Heart left ventricle (tissue), 16 donors: Measurements from ENCODE around the gene MAGI2. TPM values are rescaled to one million over a fixed set of nuclear protein-coding genes. Genes with fewer than 3 reads are reported as not detected.
A peak's percentile ranks its signal among the peaks of the same experiment; 100 is the strongest.

Experiments
- ATAC-seq, 4 donors: fragments of 200-7000 bp; cut with Tn5 transposase; one replicate each; pipeline ENCODE4 v1.9.1; 2020 to 2022; ENCODE audit warnings: moderate library complexity in 4 of 4, mild to moderate bottlenecking in 3 of 4, moderate number of reproducible peaks in 1 of 4
- DNase-seq, 5 donors: peaks; one replicate each; pipeline ENCODE4 v3.0.0-alpha.2; 2020
- H3K27ac ChIP-seq, 12 donors: fragments of 200-600 bp; sonication (generic) in 4 of 12; one replicate each; pipeline versions ENCODE4 v1.5.0 to v1.8.0; 2016 to 2022; ENCODE audit warnings: mild to moderate bottlenecking in 2 of 12
- H3K27me3 ChIP-seq, 9 donors: fragments of 200-600 bp; sonication (generic) in 2 of 9; one replicate each; pipeline versions ENCODE4 v1.5.1 to v1.8.0; 2016 to 2022; ENCODE audit warnings: mild to moderate bottlenecking in 3 of 9
- H3K36me3 ChIP-seq, 9 donors: fragments of 200-600 bp; sonication (generic) in 2 of 9; one replicate each; pipeline versions ENCODE4 v1.5.0 to v1.8.0; 2018 to 2022; ENCODE audit warnings: mild to moderate bottlenecking in 2 of 9
- H3K4me1 ChIP-seq, 12 donors: fragments of 200-600 bp; sonication (generic) in 4 of 12; one replicate each; pipeline versions ENCODE4 v1.5.0 to v1.8.0; 2016 to 2022; ENCODE audit warnings: mild to moderate bottlenecking in 3 of 12
- H3K4me3 ChIP-seq, 12 donors: fragments of 200-600 bp; sonication (generic) in 4 of 12; one replicate each; pipeline versions ENCODE4 v1.5.0 to v1.8.0; 2017 to 2022; ENCODE audit warnings: mild to moderate bottlenecking in 9 of 12, moderate library complexity in 4 of 12
- H3K9me3 ChIP-seq, 12 donors: fragments of 200-600 bp; sonication (generic) in 4 of 12; one replicate each; pipeline versions ENCODE4 v1.5.0 to v1.8.0; 2016 to 2022; ENCODE audit warnings: mild to moderate bottlenecking in 1 of 12
- CTCF ChIP-seq, 12 donors: fragments of 200-600 bp; sonication (generic) in 4 of 12; IDR thresholded peaks; one replicate each; pipeline versions ENCODE4 v1.5.0 to v1.8.0; 2018 to 2022; ENCODE audit warnings: antibody characterized with exemption in 12 of 12, mild to moderate bottlenecking in 5 of 12
- POLR2A ChIP-seq, 2 donors: fragments of 450-650 bp; IDR thresholded peaks; one replicate each; pipeline ENCODE4 v1.6.1; 2017; ENCODE audit warnings: antibody characterized with exemption in 2 of 2, mild to moderate bottlenecking in 2 of 2, moderate library complexity in 2 of 2
- WGBS, 4 donors: extraction: QIAGEN DNeasy Blood & Tissue Kit in 2 of 4; methylation state at CpG; one replicate each; pipeline versions ENCODE4 v1.1.5 to v1.1.7; 2013 to 2018; 5-methylcytosine and 5-hydroxymethylcytosine counted together
- intact Hi-C, 10 donors: fragments of 100-400 bp; cut with DNase I; formaldehyde crosslinking; loops; one replicate each; pipeline versions ENCODE4 v1.11.1 to v1.14.2; 2022
- polyA plus RNA-seq, 2 donors: library from polyadenylated mRNA; stranded (reverse); fragments of 200-250 nt; gene quantifications; one replicate each; pipeline ENCODE4 v1.2.3, GENCODE V29; 2013
- total RNA-seq, 9 donors: library from RNA; depleted of rRNA in 2 of 9; stranded (reverse); fragments of >200 nt in 2 of 9; fragmentation: NEBNext Ultra II Directional in 3 of 9; extraction: Animal tissue kit (Norgen Biotek cat#: 25700) in 3 of 9; gene quantifications; one replicate each; pipeline versions ENCODE4 v1.1.0 to v1.2.4, GENCODE V29; 2016 to 2023
- donor health status: ischemic (EF 13 %, LVEDD 7.1; RV severe dilation, severe dysfunction).
- donor health status: healthy with polysubstance abuse.
- donor health status: DM: no; HTN: yes; CAD: no.
- donor health status: DM: no; HTN: no; CAD: no.
- donor health status: ischemic (EF 25% LVEDD 6.9; RV normal size, moderate dysfunction).
- donor health status: ischemic (EF 25% LVEDD 5.7; RV mildly dilated, moderate dysfunction).
- donor health status: healthy.
- donor health status: DM: yes; HTN: yes; CAD: no.
- donor health status: ischemic (EF 35%, LVEDD 5.7; RV mildly dilated, moderate dysfunction).
- donor health status: nonischemic (EF 11% LVEDD 7.7; RV severe dilation, severe dysfunction).
- donor health status: DM: yes; HTN: yes; CAD: no.
- donor health status: PGD.
- donor health status: ischemic (EF 29% LVEDD 5.4; RV normal size, mild dysfunction).
- donor health status: nonischemic (EF 23%, LVEDD 6.1; RV moderate dilation, normal function).

MAGI2 gene
- total and polyA plus RNA-seq, 11 donors: 1.1 to 6.8 (median 3.8) TPM

- Histone ChIP-seq H3K9me3 (no peaks in the 10 kb centered on the region), H3K4me1 (peaks cover 0 to 2% (median 0%) of the 10 kb centered on the region in 12 donors), H3K4me3 (no peak overlapping the region), H3K27me3 (no peaks in the 10 kb centered on the region), H3K36me3 (no peaks in the 10 kb centered on the region), H3K27ac (no peak overlapping the region)
- WGBS, 4 donors: 90 to 92% (median 91%) methylated on average over 3 of the region's 3 CpGs
- ATAC-seq: no peak
- TF ChIP-seq CTCF (IDR thresholded peaks at IDR 0.05) (no peak), POLR2A (IDR thresholded peaks at IDR 0.05) (no peak)
- intact Hi-C loops: no loop called here
- DNase-seq: no peak
Observed at GRCh38 chr7:78704504-78704903, 749.0 kb downstream of the MAGI2 start.

GRCh38 chr7:78703391-78703790 is 750.1 kb downstream of the MAGI2 start:
- no peak for ATAC-seq

GRCh38 chr7:78702770-78703169 is 750.7 kb downstream of the MAGI2 start:
- DNase-seq (no peak), ATAC-seq (peak in 1 of 4 donors; percentile 28)
- Histone ChIP-seq H3K36me3 (no peaks in the 10 kb centered on the region), H3K4me3 (no peak overlapping the region), H3K27ac (no peak overlapping the region), H3K9me3 (no peaks in the 10 kb centered on the region), H3K27me3 (no peaks in the 10 kb centered on the region), H3K4me1 (peaks cover 0 to 2% (median 0%) of the 10 kb centered on the region in 12 donors)
- intact Hi-C loops: no loop called here
- no peak for TF ChIP-seq POLR2A (IDR thresholded peaks at IDR 0.05)
- TF ChIP-seq CTCF (IDR thresholded peaks at IDR 0.05): no peak

More at GRCh38 chr7:78703391-78703790, 750.1 kb downstream of the MAGI2 start:
- DNase-seq: no peak
- Histone ChIP-seq H3K4me1 (peaks cover 0 to 2% (median 0%) of the 10 kb centered on the region in 12 donors), H3K9me3 (no peaks in the 10 kb centered on the region), H3K27ac (no peak overlapping the region), H3K4me3 (no peak overlapping the region), H3K36me3 (no peaks in the 10 kb centered on the region), H3K27me3 (no peaks in the 10 kb centered on the region)
- 68 to 78% (median 75%) methylated on average over 2 of the region's 2 CpGs for WGBS, 4 donors
- TF ChIP-seq POLR2A (IDR thresholded peaks at IDR 0.05) (no peak), CTCF (IDR thresholded peaks at IDR 0.05) (no peak)
- intact Hi-C loops: no loop called here

- no peaks in the 10 kb centered on the region for H3K36me3 ChIP-seq
- no peak for TF ChIP-seq CTCF (IDR thresholded peaks at IDR 0.05)
- TF ChIP-seq POLR2A (IDR thresholded peaks at IDR 0.05): no peak
- H3K9me3 ChIP-seq: no peaks in the 10 kb centered on the region
- no peak overlapping the region for H3K27ac ChIP-seq
- DNase-seq (no peak), ATAC-seq (no peak)
- no peak overlapping the region for H3K4me3 ChIP-seq
- intact Hi-C loops: no loop called here
- no peaks in the 10 kb centered on the region for H3K27me3 ChIP-seq
- H3K4me1 ChIP-seq: no peaks in the 10 kb centered on the region
Observed at GRCh38 chr7:78695826-78696225, 757.6 kb downstream of the MAGI2 start.
